Measurements from ENCODE around the gene MFSD11. TPM values are rescaled to one million over a fixed set of nuclear protein-coding genes. Genes with fewer than 3 reads are reported as not detected.
"Not testable (repeated sequence)": the region's sequence is repeated elsewhere in the genome, so short reads cannot be mapped to it uniquely, and the experiment has no call there.

The MFSD11 gene
- total RNA-seq, 1 donor from 2014 or later = 23.6 TPM

- intact Hi-C loops (cut with micrococcal nuclease) = no loop called here
These were observed 29.7 kb upstream of the MFSD11 start for GRCh38 chr17:76707985-76708807.

- intact Hi-C loops (cut with micrococcal nuclease) = no loop called here
These were observed 28.6 kb upstream of the MFSD11 start for GRCh38 chr17:76709077-76709950.

GRCh38 chr17:76709951-76710862 is 27.7 kb upstream of the MFSD11 start:
- intact Hi-C loops (cut with micrococcal nuclease) = loop anchor here (10.0 kb wide), 1 partner anchor 155 kb away; no protein-coding TSS in a partner anchor

GRCh38 chr17:76710863-76711611 is 26.9 kb upstream of the MFSD11 start, which contains the start of gene MXRA7:
MXRA7 (minus strand) TSS chr17:76710965; CDS start chr17:76710946, 19 bp downstream.
- intact Hi-C loops (cut with micrococcal nuclease) = loop anchor here (10.0 kb wide), 1 partner anchor 156 kb away; no protein-coding TSS in a partner anchor

GRCh38 chr17:76712321-76712720 is 25.6 kb upstream of the MFSD11 start:
- intact Hi-C loops (cut with micrococcal nuclease) = loop anchor here (10.0 kb wide), 1 partner anchor 158 kb away; no protein-coding TSS in a partner anchor

DNA sequence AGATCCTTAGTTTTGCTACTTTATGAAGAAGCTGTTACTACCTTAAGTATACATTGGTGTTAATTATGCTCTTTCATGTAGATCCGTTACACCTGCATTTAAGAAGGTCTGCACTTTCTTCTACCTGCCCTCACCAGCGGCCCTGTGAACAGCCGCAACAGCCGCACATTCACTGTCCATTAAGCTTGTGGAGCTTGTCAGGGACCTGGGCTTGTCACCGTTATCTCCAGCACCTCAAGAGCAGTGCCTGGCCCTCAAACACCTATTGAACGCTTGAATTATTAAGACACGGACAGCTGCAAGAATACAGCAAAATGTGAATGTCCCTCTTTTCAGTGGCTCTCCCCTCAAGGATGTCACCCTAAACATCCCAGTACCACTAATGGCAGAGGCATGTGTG is 24.2 kb upstream of the MFSD11 start:
- intact Hi-C loops (cut with micrococcal nuclease) = loop anchor here (10.0 kb wide), 1 partner anchor 159 kb away; no protein-coding TSS in a partner anchor

- intact Hi-C loops (cut with micrococcal nuclease) = loop anchor here (10.0 kb wide), 1 partner anchor 160 kb away; no protein-coding TSS in a partner anchor
These were observed 23.6 kb upstream of the MFSD11 start for GRCh38 chr17:76714336-76714735.

- intact Hi-C loops (cut with micrococcal nuclease) = loop anchor here (1.0 to 10.0 kb wide), 2 partner anchors 11 to 160 kb away; partner anchors contain the start of genes JMJD6 and METTL23
These were observed 23.0 kb upstream of the MFSD11 start for GRCh38 chr17:76714822-76715495.

GRCh38 chr17:76715496-76715830 is 22.5 kb upstream of the MFSD11 start:
- intact Hi-C loops (cut with micrococcal nuclease) = loop anchor here (1.0 to 10.0 kb wide), 2 partner anchors 11 to 161 kb away; partner anchors contain the start of genes JMJD6 and METTL23

DNA sequence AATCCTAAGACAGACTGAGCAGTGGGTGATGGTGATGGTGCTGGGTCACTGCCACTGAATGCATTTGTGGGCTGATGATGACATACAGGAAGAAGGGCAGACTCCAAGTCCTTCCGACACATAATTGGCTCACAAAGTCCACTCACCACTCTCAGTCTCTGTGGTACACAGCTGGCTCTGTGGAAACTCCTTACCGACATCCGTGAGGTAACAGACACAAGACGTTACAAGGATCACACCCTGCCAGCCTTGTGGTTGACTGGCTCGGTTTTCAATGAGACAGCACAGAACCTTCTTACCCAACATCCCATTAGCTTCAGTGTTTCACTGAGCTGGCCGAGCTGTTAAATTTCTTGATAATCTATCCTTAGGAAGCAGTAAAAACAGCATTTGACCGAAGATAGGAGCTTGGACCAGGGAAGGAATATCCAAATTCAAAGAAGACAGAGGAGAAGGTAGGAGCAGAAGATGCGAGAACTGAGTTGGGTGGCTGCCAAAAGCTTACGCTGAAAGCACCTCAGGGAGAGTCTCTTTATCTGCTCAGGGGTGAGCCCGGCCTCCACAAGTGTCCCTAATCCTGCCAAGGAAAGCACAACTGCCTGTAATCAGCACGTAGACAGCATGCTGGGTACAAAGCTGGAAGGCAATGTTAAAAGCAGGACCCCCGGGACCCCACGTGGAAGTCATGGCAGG is 21.6 kb upstream of the MFSD11 start:
- intact Hi-C loops (cut with micrococcal nuclease) = loop anchor here (10.0 kb wide), 1 partner anchor 161 kb away; no protein-coding TSS in a partner anchor

GRCh38 chr17:76716839-76717215 is 21.1 kb upstream of the MFSD11 start:
- intact Hi-C loops (cut with micrococcal nuclease) = loop anchor here (10.0 kb wide), 1 partner anchor 162 kb away; no protein-coding TSS in a partner anchor

DNA sequence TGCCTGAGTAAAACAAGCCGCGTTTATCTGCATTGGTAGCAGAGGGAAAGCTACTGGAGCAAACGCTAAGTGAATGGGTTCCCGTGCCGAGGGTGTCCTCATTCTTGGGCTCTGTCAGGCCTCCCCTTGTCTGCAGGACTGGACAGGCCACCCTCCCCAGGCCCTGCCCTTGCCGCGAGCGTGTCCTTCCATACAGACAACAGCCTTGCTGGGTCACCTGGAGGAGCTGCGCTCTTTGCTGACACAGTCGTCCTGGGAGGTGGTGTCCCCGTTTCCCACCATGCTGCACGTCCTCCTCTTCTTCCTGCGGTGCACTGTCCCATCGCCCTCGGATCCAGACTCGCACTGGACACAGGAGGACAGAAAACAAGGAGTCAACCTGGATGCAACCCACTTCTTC is 19.4 kb upstream of the MFSD11 start:
- intact Hi-C loops (cut with micrococcal nuclease) = loop anchor here (10.0 kb wide), 1 partner anchor 164 kb away; no protein-coding TSS in a partner anchor

DNA sequence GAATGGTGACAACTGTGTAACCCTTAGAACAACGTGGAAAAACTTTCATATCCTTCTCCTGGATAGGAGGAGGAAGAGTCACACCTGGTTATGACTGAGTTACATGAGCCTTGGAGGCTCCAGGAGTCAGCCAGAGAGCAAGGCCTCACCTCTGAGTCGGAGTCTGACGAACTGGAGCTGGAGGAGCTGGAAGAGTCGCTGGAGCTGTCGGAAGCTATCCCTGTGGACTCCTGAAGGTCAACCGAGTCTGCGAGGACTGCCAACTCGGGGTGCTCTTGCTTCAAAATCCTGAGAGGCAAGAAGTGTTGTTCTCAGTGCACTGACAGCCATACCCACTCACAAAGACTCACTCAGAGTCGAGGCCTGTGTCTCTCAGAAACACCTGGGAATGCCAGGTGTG is 17.7 kb upstream of the MFSD11 start:
- intact Hi-C loops (cut with micrococcal nuclease) = no loop called here

DNA sequence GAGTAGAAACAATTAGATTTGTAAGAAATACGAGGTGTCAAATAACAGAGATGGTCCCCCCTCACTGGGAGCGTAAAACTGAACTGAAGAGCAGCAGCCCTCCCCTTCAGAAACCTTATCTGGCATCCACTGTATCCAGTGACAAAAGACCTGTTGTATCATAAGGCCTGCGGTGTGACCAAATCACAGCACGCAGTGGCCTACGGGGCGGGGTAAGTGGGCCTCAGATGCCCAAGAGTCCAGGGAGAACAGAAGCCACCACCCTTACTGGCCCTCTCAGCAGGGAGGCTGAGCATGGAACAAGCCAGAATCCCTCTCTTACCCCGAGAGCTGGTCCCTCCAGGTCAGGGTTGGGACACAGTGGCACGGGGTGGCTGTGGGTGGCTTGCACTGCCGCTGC is 17.0 kb upstream of the MFSD11 start:
- intact Hi-C loops (cut with micrococcal nuclease) = no loop called here

- intact Hi-C loops (cut with micrococcal nuclease) = no loop called here
These were observed 16.5 kb upstream of the MFSD11 start for GRCh38 chr17:76721463-76721862.

GRCh38 chr17:76722279-76722678 is 15.6 kb upstream of the MFSD11 start:
- intact Hi-C loops (cut with micrococcal nuclease) = no loop called here

DNA sequence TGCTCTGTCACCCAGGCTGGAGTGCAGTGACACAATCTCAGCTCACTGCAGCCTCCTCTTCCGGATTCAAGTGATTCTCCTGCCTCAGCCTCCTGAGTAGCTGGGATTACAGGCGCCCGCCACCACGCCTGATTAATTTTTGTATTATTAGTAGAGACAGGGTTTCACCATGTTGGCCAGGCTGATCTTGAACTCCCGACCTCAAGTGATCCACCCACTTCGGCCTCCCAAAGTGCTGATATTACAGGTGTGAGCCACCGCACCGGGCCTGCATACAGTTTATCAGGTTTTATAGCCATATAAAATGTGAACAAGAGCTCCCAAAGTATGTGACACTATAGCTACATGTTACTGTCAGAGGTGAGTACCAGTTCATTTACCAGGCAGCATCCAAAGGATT is 14.9 kb upstream of the MFSD11 start:
- intact Hi-C loops (cut with micrococcal nuclease) = not testable (repeated sequence)

DNA sequence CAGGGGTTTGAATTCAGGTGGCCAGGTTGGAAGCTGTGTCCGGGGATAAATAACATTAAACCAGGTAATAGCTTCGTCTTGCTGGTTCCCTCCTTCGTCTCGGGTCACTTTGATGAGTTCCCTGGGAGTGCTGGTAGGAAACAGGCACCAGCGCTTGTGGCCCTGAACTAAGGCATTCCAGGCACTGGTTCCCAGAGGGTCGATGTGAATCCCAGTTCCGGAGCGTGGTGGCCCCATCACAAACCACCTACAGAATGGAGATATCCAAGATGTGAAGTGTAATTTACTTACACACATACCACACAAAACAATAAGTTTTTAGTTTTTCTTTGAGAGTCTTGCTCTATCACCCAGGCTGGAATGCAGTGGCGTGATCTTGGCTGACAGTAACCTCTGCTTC is 14.1 kb upstream of the MFSD11 start:
- intact Hi-C loops (cut with micrococcal nuclease) = no loop called here

Data from T-helper 2 cell treated with Interferon-gamma antibody and Interleukin-4, amounts not matched to agents 100 ng/mL and 5 ng/mL, for 36 hours (primary cell).